Neutrophil (primary cell): ENCODE measurements around the gene TEAD4.

ENCODE experiments used
- H3K27ac ChIP-seq: fragments of 200-600 bp; sonication (generic); 2 replicates; pipeline ENCODE4 v1.5.1; 2016; ENCODE audit warnings: mild to moderate bottlenecking, moderate library complexity
- H3K27me3 ChIP-seq: fragments of 200-600 bp; sonication (generic); 2 replicates; pipeline ENCODE4 v1.6.0; 2016; ENCODE audit warnings: mild to moderate bottlenecking
- H3K36me3 ChIP-seq: fragments of 200-600 bp; sonication (generic); 2 replicates; pipeline ENCODE4 v1.5.1; 2017
- H3K4me1 ChIP-seq, 2 experiments: fragments of 200-600 bp in 1 of 2; sonication (generic) in 1 of 2; 1 replicate in 1 of 2; 2 replicates in 1 of 2; pipeline versions ENCODE4 v1.5.1 to v1.6.1; 2013 to 2016; ENCODE audit warnings: low read depth in 1 of 2, low read length in 1 of 2, mild to moderate bottlenecking in 1 of 2, moderate library complexity in 1 of 2; ENCODE audit not compliant: control insufficient read depth in 1 of 2, insufficient read depth in 1 of 2
- H3K4me3 ChIP-seq, 2 experiments: fragments of 200-600 bp in 1 of 2; sonication (generic) in 1 of 2; 1 replicate in 1 of 2; 2 replicates in 1 of 2; pipeline ENCODE4 v1.5.1; 2013 to 2016; ENCODE audit warnings: low read depth in 1 of 2, low read length in 1 of 2, mild to moderate bottlenecking in 1 of 2, moderate library complexity in 1 of 2
- H3K9me3 ChIP-seq: fragments of 200-600 bp; sonication (generic); 2 replicates; pipeline ENCODE4 v1.5.1; 2016
- TF ChIP-seq, protein P1 (sequence below): fragments of 200-600 bp; sonication (generic); IDR thresholded peaks from 2 replicates; pipeline ENCODE4 v1.5.1; 2016; ENCODE audit warnings: antibody characterized with exemption

Gene TEAD4

GRCh38 chr12:2939191-2939590, 20.0 kb upstream of the TEAD4 start:
- H3K27ac ChIP-seq: no peak overlapping the region
- no peaks in the 10 kb centered on the region for H3K9me3 ChIP-seq
- peaks cover 2% of the 10 kb centered on the region for H3K27me3 ChIP-seq
- TF ChIP-seq, protein P1, sequence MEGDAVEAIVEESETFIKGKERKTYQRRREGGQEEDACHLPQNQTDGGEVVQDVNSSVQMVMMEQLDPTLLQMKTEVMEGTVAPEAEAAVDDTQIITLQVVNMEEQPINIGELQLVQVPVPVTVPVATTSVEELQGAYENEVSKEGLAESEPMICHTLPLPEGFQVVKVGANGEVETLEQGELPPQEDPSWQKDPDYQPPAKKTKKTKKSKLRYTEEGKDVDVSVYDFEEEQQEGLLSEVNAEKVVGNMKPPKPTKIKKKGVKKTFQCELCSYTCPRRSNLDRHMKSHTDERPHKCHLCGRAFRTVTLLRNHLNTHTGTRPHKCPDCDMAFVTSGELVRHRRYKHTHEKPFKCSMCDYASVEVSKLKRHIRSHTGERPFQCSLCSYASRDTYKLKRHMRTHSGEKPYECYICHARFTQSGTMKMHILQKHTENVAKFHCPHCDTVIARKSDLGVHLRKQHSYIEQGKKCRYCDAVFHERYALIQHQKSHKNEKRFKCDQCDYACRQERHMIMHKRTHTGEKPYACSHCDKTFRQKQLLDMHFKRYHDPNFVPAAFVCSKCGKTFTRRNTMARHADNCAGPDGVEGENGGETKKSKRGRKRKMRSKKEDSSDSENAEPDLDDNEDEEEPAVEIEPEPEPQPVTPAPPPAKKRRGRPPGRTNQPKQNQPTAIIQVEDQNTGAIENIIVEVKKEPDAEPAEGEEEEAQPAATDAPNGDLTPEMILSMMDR: no peak
- no peak overlapping the region for H3K4me3 ChIP-seq
- H3K36me3 ChIP-seq: no peaks in the 10 kb centered on the region
- H3K4me1 ChIP-seq: no peaks in the 10 kb centered on the region

- no peaks in the 10 kb centered on the region for H3K36me3 ChIP-seq
- TF ChIP-seq, protein P1: no peak
These were observed 18.6 kb upstream of the TEAD4 start for GRCh38 chr12:2940564-2940963.

GRCh38 chr12:2941524-2941923, 17.7 kb upstream of the TEAD4 start:
- TF ChIP-seq, protein P1: no peak
- Histone ChIP-seq H3K4me3 (no peak overlapping the region), H3K36me3 (no peaks in the 10 kb centered on the region), H3K4me1 (no peaks in the 10 kb centered on the region), H3K9me3 (no peaks in the 10 kb centered on the region), H3K27ac (no peak overlapping the region), H3K27me3 (peaks cover 9% of the 10 kb centered on the region)

More at GRCh38 chr12:2940564-2940963, 18.6 kb upstream of the TEAD4 start:
- Histone ChIP-seq H3K9me3 (no peaks in the 10 kb centered on the region), H3K27ac (no peak overlapping the region), H3K4me3 (no peak overlapping the region), H3K27me3 (peaks cover 9% of the 10 kb centered on the region), H3K4me1 (no peaks in the 10 kb centered on the region)

DNA sequence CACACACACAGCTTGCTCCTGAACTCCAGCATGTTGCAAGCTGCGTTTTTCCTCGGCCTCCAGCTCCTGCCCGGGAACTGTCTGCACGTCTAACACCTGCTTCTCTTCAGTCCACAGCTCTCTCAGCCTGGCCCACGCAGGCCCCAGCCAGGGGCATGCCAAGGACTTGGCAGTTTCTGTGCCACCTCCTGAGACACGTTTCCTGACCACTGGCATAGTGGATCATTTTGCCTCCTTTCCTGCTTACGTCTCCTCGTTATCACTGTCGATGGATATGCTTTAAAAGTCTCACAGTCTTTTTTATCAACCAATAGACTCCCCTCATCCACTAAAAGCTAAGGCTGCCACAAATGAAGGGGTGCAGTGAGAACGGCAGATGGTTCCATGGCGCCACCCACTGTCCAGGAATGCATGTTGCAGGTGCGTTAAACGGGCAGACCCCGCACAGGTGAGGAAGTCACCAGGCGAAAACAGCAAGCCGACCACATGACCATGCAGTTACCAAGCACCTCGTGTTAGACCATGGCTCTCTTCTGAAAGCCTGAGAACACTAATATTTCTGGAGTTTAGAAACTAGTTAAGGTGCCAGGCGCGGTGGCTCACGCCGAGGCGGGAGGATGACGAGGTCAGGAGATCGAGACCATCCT, 14.7 kb upstream of the TEAD4 start:
- Histone ChIP-seq H3K27ac (no peak overlapping the region), H3K4me3 (no peak overlapping the region), H3K9me3 (no peaks in the 10 kb centered on the region), H3K27me3 (peaks cover 15% of the 10 kb centered on the region), H3K36me3 (no peaks in the 10 kb centered on the region), H3K4me1 (no peaks in the 10 kb centered on the region)
- TF ChIP-seq, protein P1: no peak

DNA sequence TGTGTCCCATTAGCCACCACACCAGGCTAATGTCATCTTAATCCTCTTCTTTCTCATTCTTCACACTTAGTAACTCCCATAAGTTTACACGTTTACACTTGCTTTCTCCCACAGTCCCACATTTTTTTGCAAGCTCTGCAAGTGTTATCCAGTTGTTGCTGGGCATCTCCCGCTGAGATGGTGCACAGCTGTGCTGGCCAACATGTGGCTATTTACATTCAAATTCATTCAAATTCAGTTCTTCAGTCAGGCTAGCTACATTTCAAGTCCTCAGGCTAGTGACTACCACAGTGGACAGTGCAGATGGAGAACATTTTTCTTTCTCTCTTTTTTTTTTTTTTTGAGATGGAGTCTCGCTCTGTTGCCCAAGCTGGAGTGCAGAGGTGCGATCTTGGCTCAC, 9.8 kb upstream of the TEAD4 start:
- Histone ChIP-seq H3K27ac (no peak overlapping the region), H3K4me1 (no peaks in the 10 kb centered on the region), H3K4me3 (no peak overlapping the region), H3K36me3 (no peaks in the 10 kb centered on the region), H3K9me3 (no peaks in the 10 kb centered on the region), H3K27me3 (peaks cover 15% of the 10 kb centered on the region)
- TF ChIP-seq, protein P1: no peak
